ENCODE results near the gene PSMB11.
A peak's percentile ranks its signal among the peaks of the same experiment; 100 is the strongest.

The PSMB11 gene

DNA sequence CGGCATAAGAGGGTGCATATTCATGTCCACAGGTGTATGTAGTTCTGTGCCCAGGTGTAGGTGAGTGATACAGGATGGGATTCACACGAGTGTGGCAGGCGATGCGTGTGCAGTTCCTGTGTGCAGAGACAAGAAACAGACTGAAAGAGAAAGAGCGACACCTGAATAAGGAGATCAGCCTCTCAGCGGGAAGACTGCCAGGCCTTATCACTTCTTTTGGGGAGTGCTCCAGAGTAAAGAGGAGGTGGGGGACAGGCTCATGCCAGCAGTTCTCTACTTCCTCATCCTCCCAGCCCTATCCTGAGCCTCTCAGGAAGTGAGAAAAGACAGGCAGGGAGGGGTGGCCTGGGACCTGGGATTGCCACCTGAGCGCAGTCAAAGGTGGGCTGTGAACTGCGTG lies 2.8 kb downstream of the PSMB11 start:
- DNase-seq, result no peak

- no peak for DNase-seq
Observed at GRCh38 chr14:23045419-23046357, 3.7 kb downstream of the PSMB11 start.

- no peak for DNase-seq
Observed at GRCh38 chr14:23047034-23047634, 5.1 kb downstream of the PSMB11 start.

DNA sequence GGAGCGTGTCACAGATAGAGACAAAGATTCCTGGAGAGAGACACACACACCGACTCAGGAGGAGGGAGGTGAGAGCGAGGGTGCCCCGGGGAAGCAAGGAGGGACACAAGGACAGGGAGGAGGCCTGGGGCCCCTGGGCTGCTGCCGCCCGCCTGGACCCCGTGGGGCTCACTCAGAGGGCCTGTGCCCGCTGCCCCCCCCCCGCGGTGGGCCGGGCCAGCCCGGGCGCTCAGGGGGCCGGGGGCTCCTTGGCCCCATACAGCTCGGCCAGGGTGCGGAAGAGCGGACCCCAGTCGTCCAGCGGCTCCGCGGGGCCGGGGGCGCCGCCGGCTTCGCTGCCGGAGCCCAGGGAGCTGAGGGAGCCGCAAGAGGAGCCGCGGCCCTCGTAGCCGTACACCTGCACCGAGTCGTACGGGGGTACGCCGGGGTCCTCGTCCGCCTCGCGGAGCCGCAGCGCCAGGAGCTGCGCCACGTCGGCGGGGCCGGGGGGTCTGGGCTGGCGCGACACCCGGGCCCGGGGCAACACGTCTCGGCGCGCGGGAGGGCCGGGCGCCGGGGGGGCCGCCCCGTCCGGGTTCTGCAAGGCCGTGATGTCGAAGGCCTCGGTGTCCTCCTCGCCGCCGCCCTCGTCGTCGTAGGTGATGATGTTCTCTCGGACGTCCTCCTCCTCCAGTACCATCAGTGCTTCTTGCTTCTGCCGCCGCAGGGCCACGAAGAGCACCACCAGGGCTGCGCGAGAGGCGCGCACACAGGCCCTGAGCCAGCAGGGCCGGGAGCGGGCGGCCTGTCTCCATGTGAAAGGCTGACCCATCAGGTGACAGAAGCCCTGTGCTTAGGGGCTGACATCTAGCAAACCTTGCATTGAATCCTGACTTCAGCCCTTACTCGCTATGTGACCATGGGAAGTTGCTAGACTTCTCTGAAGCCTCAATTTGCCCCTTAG lies 6.0 kb downstream of the PSMB11 start:
- no peak for DNase-seq

GRCh38 chr14:23049011-23049410 lies 7.0 kb downstream of the PSMB11 start:
- DNase-seq, result no peak

DNA sequence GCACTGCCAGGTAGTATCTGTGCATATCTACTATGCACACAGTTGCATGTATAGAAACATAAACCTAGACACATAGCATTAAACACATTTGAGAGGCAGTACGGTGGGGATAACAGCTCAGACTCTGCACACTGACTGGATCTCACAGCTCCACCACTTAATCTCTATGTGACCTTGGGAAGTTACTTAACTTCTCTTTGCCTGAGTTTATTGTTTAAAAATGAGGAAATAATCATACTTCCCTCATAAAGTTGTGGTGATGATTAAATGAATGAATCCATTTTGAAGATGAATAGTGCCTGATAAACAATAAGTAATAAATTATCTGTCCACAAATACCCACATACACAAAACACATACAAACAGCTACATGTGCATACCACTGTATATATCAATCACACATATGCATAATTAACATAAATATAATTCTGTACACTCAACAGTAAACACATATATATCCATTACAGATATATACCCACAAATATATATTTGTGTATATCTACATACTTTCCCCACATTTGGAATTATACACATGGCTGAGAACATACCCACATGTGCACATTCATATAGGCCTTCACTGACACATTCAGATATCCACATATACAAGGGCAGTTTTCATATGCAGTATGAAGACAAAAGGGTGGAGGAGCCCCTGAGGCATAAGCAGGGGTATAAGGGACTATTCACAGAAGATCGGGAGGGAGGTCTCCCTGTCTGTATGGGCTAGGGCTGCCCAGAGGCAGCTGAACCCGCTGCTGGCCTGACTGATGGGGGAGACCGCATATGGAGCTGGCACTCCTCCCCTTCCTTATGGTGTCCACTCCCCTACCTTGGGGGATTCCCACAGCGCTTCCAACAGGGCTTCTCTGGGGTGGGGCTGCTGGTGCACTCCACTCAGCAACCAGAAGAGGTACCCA lies 9.4 kb downstream of the PSMB11 start:
- no peak for DNase-seq

GRCh38 chr14:23052182-23052623 lies 10.2 kb downstream of the PSMB11 start:
- no peak for DNase-seq

DNA sequence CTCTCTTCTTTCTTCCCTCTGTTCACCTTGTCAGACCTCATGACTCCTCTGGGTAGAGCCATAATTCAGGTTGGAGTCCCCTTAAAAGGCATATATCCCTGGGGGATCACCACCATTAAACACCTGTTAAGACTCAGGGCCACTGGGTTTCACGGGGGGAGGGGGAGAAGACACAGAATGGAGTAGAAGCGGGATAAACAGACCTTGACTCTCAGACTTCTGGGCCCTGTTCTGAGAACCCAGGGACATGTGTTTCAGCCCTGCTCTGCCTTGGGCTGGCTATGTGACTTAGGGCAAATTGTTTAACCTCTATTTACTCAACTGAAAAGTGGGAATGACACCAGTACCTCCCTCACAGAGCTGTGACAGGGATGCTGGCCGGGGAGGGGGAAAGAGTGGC lies 10.7 kb downstream of the PSMB11 start:
- DNase-seq, result no peak

GRCh38 chr14:23053426-23053825 lies 11.4 kb downstream of the PSMB11 start:
- no peak for DNase-seq

GRCh38 chr14:23054000-23054811 lies 12.2 kb downstream of the PSMB11 start:
- DNase-seq, result no peak

- no peak for DNase-seq
Observed at GRCh38 chr14:23055147-23055550, 13.1 kb downstream of the PSMB11 start.

DNA sequence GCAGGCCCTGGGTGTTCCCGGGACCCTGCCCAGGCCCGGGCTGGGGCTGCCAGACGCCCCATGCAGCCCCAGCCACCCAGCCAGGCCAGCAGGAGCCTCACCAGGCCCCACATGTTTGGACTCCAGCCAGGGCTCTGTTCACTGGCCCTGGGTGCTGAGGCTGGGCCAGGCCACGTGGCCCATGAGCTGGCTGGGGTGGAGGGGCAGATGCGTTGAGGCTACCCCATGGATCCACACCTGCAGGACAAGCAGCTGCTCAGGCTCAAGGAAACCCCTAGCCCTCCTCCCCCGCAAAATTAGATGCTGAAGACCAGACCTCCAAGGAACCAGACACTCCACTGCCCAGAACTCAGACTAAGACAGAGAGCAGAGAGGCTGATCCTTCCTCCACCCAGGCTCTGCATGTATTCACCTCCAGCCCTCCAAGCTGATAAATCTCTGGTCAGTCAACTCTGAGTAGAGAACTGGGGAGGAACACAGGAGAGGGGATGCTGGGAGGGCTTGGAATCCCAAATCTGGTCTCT lies 13.7 kb downstream of the PSMB11 start:
- DNase-seq, result no peak

GRCh38 chr14:23056145-23056955 lies 14.3 kb downstream of the PSMB11 start:
- DNase-seq, result peak; percentile 72

DNA sequence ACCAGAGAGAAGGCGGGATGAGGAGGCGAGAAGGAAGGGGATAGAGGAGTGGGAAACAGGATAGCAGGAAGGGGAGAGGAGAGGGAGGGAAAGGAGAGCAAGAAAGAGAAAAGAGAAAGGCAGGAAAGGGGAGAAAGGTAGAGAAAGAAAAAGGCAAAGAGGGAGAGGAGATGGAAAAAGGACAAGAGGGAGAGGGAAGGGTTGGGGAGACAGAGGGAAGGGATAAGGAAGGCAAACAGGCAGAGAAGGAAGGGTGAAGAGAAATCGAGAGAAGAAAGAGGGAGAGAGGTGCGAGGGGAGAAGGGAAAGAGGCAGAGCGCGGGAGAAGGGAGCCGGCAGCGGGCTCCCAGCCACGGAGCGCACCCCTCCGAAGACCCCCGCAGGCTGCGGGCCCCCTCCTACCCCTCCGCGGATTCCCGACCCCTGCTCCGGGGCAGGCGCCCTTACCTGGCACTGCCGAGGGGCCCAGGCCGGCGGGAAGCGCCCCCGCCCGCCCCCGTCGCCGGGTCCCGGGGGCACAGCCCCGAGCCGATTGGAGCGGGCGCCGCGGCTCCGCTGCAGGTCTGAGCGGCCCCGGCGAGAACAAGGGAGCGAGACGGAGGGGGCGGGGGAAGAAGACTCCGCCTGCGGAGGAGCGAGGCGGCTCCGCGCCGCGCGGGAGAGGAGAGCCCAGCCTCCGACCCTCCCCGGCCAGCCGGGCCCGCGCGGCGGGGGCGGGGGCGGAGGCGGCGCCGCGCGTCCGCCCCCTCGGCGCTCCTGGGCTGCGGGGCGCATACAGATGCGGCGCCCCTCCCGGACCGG lies 15.1 kb downstream of the PSMB11 start, which contains the start of gene CDH24:
Gene CDH24 (minus strand): TSS at position 565 of the 801 bp plus-strand sequence. CDS start 1,787 bp downstream, outside the sequence.
- peak; percentile 63 for DNase-seq

- peak; percentile 88 for DNase-seq
Observed at GRCh38 chr14:23057757-23058653, 16.0 kb downstream of the PSMB11 start.

DNA sequence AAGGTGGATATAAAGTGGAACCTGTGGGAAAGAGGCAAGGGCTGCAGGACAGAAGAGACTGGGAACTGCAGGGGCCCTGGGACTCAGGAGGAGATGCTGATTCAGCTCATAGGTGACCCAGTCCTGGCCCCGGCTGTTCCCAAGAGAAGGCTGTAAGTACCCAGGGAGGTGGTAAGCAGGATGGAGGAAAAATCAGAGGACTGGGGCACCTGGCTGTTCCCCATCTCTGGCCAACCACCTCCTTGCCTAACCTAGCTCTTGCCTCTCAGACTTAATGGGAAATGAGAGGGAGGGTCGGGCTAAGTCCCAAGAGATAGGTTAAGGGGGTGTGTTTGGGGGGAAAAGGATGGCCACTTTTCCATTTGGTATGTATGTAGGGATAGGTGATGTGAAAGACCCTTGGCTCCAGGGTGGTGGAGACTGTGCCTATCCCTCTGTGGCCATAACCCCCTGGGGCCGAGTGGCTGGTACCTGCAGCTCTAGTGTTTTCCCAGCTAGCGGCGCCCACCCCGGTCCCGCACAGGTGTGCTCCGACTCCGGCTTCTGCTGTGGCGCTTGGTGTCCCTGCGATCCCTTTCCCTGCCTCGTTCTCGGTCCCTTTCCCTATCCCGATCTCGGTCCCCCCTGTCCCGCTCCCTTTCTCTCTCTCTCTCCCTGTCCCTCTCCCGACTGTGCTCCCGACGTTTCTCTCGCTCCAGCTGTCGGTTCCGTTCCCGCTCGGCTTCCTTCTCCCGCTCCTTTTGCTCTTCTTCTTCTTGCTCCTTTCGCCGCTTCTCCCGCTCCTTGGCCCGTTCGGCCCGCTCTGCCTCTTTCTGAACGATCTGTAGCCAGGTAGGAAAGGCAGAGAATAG lies 16.9 kb downstream of the PSMB11 start:
- no peak for DNase-seq
